DND-41 (cell line): ENCODE data around the gene SOWAHA.

Source experiments
- EZH2 ChIP-seq: IDR thresholded peaks from 3 replicates; pipeline ENCODE4 v1.6.1; 2012; ENCODE audit warnings: borderline replicate concordance, low read depth, mild to moderate bottlenecking, moderate library complexity, low read length, inconsistent platforms; ENCODE audit not compliant: severe bottlenecking
- TF ChIP-seq, protein P1 (sequence below): IDR thresholded peaks from 2 replicates; pipeline ENCODE4 v1.5.1; 2012; ENCODE audit warnings: borderline replicate concordance, low read length, moderate library complexity, mild to moderate bottlenecking; ENCODE audit not compliant: poor library complexity, severe bottlenecking; ENCODE audit errors: extremely low read depth

DNA sequence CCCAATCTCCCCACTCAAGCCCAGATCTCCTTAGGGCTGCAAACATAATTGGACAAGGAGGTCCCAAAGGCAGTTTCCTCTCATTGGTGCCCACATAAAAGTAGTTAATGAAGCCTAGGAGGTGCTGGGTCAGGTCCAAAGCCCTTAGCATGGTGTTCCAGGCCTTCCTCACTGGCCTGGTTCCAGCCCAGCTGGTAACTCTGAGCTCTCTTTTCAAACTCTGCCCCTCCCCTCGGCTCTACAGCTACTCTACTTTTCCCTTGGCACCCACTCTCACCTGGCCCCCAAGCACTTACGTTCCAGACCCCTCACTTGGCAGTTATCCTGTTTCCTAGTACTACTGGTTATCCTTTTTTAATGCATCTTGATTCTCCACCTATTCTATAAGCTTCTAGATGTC lies 46.0 kb upstream of the SOWAHA start:
- TF ChIP-seq, protein P1, sequence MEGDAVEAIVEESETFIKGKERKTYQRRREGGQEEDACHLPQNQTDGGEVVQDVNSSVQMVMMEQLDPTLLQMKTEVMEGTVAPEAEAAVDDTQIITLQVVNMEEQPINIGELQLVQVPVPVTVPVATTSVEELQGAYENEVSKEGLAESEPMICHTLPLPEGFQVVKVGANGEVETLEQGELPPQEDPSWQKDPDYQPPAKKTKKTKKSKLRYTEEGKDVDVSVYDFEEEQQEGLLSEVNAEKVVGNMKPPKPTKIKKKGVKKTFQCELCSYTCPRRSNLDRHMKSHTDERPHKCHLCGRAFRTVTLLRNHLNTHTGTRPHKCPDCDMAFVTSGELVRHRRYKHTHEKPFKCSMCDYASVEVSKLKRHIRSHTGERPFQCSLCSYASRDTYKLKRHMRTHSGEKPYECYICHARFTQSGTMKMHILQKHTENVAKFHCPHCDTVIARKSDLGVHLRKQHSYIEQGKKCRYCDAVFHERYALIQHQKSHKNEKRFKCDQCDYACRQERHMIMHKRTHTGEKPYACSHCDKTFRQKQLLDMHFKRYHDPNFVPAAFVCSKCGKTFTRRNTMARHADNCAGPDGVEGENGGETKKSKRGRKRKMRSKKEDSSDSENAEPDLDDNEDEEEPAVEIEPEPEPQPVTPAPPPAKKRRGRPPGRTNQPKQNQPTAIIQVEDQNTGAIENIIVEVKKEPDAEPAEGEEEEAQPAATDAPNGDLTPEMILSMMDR = no peak
- TF ChIP-seq EZH2 = no peak
